ENCODE data around the gene CRB3. TPM values are rescaled to one million over a fixed set of nuclear protein-coding genes. Genes with fewer than 3 reads are reported as not detected.

Gene CRB3
- total and polyA plus RNA-seq, 12 donors, result 0.28 TPM; not detected in 11

GRCh38 chr19:6421075-6422014 is 42.7 kb upstream of the CRB3 start:
- ATAC-seq (no peak), DNase-seq (no peak)
- Histone ChIP-seq H3K4me3 (no peak overlapping the region), H3K27ac (no peak overlapping the region), H3K9me3 (no peaks in the 10 kb centered on the region), H3K4me1 (peaks cover 10 to 52% (median 29%) of the 10 kb centered on the region in 9 donors), H3K36me3 (peaks cover 6 to 61% (median 40%) of the 10 kb centered on the region in 9 donors), H3K27me3 (no peaks in the 10 kb centered on the region)
- no peak for TF ChIP-seq CTCF (IDR thresholded peaks at IDR 0.05)
- 78 to 82% methylated on average over 20 of the region's 20 CpGs for WGBS, 2 donors
- intact Hi-C loops (cut with DNase I), result loop anchor here in 1 of 10 donors (10.0 kb wide), 1 partner anchor 47 kb away; the partner anchor contains the start of genes ALKBH7 and PSPN

GRCh38 chr19:6423499-6424194 is 40.4 kb upstream of the CRB3 start:
- intact Hi-C loops (cut with DNase I), result loop anchor here in 4 of 10 donors (1.0 to 10.0 kb wide), 4 partner anchors 30 to 51 kb away; partner anchors contain the start of genes ALKBH7 (in 3 of the 4), GTF2F1 (in 1 of the 4) and PSPN (in 1 of the 4)
- Histone ChIP-seq H3K27ac (peak overlapping the region in 8 of 10 donors; percentile 68 to 83 (median 73)), H3K9me3 (no peaks in the 10 kb centered on the region), H3K4me3 (peak overlapping the region; percentile 61 to 92 (median 86)), H3K36me3 (peaks cover 0 to 38% (median 17%) of the 10 kb centered on the region in 9 donors), H3K4me1 (peaks cover 10 to 47% (median 29%) of the 10 kb centered on the region in 9 donors), H3K27me3 (no peaks in the 10 kb centered on the region)
- no peak for ATAC-seq
- DNase-seq, result no peak
- 0 to 1% methylated on average over 20 of the region's 20 CpGs for WGBS, 2 donors
- TF ChIP-seq CTCF (IDR thresholded peaks at IDR 0.05), result no peak

GRCh38 chr19:6424195-6424938 is 39.7 kb upstream of the CRB3 start, which contains the start of gene KHSRP:
Gene KHSRP (minus strand): TSS chr19:6424811. CDS start chr19:6424701, 110 bp downstream.
- Histone ChIP-seq H3K9me3 (no peaks in the 10 kb centered on the region), H3K4me3 (peak within 1 kb of the TSS; percentile 61 to 92 (median 86)), H3K27ac (peak within 1 kb of the TSS; percentile 32 to 94 (median 82)), H3K36me3 (peaks cover 0 to 31% (median 10%) of the 10 kb centered on the region in 9 donors), H3K4me1 (peaks cover 10 to 47% (median 29%) of the 10 kb centered on the region in 9 donors), H3K27me3 (no peaks in the 10 kb centered on the region)
- intact Hi-C loops (cut with DNase I), result loop anchor here in 4 of 10 donors (1.0 to 10.0 kb wide), 4 partner anchors 31 to 52 kb away; partner anchors contain the start of genes ALKBH7 (in 3 of the 4), GTF2F1 (in 1 of the 4) and PSPN (in 1 of the 4)
- TF ChIP-seq CTCF (IDR thresholded peaks at IDR 0.05), result no peak
- no peak for ATAC-seq
- peak in 1 of 2 donors; percentile 34 for DNase-seq
- 0 to 1% methylated on average over 60 to 111 of the region's 114 CpGs for WGBS, 2 donors
